ENCODE measurements around the gene EPC2.

- TF ChIP-seq GABPA (IDR thresholded peaks at IDR 0.05; ENCODE audit: low read depth), result no peak
- TF ChIP-seq, protein P1, sequence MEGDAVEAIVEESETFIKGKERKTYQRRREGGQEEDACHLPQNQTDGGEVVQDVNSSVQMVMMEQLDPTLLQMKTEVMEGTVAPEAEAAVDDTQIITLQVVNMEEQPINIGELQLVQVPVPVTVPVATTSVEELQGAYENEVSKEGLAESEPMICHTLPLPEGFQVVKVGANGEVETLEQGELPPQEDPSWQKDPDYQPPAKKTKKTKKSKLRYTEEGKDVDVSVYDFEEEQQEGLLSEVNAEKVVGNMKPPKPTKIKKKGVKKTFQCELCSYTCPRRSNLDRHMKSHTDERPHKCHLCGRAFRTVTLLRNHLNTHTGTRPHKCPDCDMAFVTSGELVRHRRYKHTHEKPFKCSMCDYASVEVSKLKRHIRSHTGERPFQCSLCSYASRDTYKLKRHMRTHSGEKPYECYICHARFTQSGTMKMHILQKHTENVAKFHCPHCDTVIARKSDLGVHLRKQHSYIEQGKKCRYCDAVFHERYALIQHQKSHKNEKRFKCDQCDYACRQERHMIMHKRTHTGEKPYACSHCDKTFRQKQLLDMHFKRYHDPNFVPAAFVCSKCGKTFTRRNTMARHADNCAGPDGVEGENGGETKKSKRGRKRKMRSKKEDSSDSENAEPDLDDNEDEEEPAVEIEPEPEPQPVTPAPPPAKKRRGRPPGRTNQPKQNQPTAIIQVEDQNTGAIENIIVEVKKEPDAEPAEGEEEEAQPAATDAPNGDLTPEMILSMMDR (IDR thresholded peaks at IDR 0.05; ENCODE audit: insufficient read depth, low read length), result no peak
Observed at GRCh38 chr2:148603562-148603920, 41.0 kb upstream of the EPC2 start.

Data from HL-60 (cell line).